ENCODE measurements around the gene TKTL2.
A peak's percentile ranks its signal among the peaks of the same experiment; 100 is the strongest.

The TKTL2 gene, protein sequence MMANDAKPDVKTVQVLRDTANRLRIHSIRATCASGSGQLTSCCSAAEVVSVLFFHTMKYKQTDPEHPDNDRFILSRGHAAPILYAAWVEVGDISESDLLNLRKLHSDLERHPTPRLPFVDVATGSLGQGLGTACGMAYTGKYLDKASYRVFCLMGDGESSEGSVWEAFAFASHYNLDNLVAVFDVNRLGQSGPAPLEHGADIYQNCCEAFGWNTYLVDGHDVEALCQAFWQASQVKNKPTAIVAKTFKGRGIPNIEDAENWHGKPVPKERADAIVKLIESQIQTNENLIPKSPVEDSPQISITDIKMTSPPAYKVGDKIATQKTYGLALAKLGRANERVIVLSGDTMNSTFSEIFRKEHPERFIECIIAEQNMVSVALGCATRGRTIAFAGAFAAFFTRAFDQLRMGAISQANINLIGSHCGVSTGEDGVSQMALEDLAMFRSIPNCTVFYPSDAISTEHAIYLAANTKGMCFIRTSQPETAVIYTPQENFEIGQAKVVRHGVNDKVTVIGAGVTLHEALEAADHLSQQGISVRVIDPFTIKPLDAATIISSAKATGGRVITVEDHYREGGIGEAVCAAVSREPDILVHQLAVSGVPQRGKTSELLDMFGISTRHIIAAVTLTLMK

GRCh38 chr4:163473576-163473975 lies at the start of gene TKTL2:
Gene TKTL2, minus strand, starts transcription at chr4:163473754. Its CDS starts 20 bp downstream, at chr4:163473734.
- TF ChIP-seq CTCF (IDR thresholded peaks at IDR 0.05; ENCODE audit: low read depth, low read length): no peak
- DNase-seq (ENCODE audit: extremely low read depth, low read depth): no peak

- no peak for TF ChIP-seq CTCF (IDR thresholded peaks at IDR 0.05; ENCODE audit: low read depth, low read length)
These were observed 41.6 kb upstream of the TKTL2 start for GRCh38 chr4:163515198-163515597.

GRCh38 chr4:163505374-163505773 lies 31.8 kb upstream of the TKTL2 start:
- TF ChIP-seq CTCF (IDR thresholded peaks at IDR 0.05; ENCODE audit: low read depth, low read length): no peak
- no peak for DNase-seq (ENCODE audit: extremely low read depth, low read depth)

More at GRCh38 chr4:163515198-163515597, 41.6 kb upstream of the TKTL2 start:
- no peak for DNase-seq (ENCODE audit: extremely low read depth, low read depth)

GRCh38 chr4:163500586-163500985 lies 27.0 kb upstream of the TKTL2 start:
- DNase-seq (ENCODE audit: extremely low read depth, low read depth): no peak
- TF ChIP-seq CTCF (IDR thresholded peaks at IDR 0.05; ENCODE audit: low read depth, low read length): no peak

- no peak for DNase-seq (ENCODE audit: extremely low read depth, low read depth)
- no peak for TF ChIP-seq CTCF (IDR thresholded peaks at IDR 0.05; ENCODE audit: low read depth, low read length)
These were observed 22.3 kb upstream of the TKTL2 start for GRCh38 chr4:163495900-163496299.

DNA sequence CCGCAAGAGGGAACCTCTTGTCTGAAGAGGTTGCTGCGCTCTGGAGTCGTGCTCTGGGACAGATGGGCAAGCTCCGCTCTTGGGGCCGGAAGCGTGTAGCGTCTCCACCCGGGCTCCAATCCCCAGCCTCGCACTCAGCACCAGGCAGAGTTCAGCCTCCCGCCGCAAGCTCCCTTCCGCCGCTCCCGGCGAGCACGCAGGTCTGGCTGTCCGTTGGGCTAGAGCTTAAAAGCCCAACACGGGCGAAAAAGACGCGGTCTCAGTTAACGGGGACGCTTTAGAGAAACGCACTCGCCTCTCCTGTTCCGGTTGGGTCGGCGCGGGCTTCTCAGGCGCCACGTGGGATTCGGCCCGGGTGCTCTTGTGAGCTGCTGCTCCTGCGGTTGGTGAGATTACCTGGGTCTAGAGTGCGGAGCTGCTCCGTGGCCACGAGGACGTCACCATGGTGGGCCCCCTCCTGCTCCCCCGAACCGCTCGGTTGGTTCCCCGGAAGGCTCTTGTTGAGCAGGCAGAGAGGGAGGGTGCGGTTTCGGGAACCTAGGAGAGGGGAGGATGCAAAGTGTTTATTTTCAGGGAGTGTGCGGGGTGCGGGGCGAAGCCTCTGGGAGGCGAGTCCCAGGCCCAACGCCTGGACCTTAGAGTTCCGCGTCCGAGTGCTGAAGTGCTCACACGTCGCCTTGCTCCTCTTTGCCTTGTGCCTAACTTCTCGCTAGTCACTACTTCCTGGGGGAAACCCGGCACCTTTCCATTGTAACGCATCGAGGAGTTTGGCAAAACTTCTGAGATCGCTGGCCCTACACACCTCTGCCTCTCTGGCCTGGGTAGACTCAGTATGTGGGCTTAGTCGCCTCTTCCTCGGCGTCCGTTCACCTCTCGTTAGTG lies 21.0 kb upstream of the TKTL2 start, which contains the start of gene TMA16:
TSS of gene TMA16 (plus strand) at position 331 of the 882 bp plus-strand sequence. CDS start at position 443, 112 bp downstream.
- DNase-seq (ENCODE audit: extremely low read depth, low read depth): peak; percentile 81
- TF ChIP-seq CTCF (IDR thresholded peaks at IDR 0.05; ENCODE audit: low read depth, low read length): no peak
